ELR (cell line): ENCODE measurements around the gene AQP7.
"Not testable (repeated sequence)": the region's sequence is repeated elsewhere in the genome, so short reads cannot be mapped to it uniquely, and the experiment has no call there.

Experiments
- DNase-seq: peaks from one replicate; pipeline ENCODE4 v3.0.0-alpha.2; 2015; ENCODE audit warnings: low read depth

Gene AQP7

DNA sequence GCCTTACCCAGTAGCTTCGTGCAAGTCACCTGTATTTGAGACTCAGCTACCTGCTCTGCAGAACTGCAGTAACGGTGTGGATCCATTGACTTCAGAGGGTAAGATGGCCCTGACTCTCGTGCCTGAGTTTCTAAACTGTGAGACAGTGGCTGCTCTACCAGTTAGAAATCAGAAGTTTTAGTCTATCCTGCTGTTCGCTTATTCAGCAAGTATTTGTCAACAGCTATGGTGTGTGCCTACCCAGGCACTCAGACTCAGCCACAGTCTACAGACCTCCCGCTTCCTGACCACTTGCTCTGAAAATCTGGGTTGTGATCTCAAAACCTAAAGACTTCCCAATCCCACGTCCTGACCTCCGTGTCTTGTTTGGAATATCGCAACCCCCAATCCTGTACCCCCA, 31.5 kb upstream of the AQP7 start:
- no peak for DNase-seq

DNA sequence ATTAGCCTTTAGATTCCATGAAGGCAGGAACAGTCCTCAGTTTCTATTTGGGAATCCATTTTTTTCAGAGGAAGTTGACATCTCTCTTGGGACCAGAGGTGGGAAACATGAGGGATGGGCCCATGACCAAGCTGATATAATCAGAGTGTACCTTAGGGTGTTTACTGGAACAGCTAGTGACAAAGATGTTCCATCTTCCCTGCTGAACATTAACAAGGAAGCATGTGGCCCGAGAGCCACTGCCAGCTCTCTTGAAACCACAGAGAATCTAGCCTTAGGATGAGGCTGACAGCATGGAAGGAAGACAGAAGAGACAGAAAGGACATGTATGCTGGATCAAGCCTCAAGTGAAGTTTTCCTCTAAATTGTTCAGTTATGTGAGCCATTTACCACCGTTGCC, 29.1 kb upstream of the AQP7 start:
- DNase-seq, result no peak

DNA sequence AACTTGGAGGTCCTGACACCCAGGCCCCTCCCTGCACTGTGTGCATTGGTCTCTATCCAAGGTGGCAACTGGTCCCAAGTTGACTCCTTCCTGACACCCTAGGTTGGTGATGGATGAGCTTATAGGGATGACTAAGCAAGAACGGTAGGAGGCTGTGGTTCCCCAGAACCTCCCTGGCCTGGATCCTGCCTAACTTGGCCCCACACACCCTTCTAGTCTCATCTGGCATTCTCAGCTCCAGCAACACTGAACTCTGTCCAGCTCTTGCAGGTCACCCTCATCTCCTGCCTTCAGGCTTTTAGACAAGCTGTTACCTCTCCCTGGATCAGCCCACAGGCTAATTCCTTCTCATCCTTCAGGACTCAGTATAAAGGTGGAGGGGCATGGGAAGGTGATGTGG, 28.6 kb upstream of the AQP7 start:
- DNase-seq, result no peak

DNA sequence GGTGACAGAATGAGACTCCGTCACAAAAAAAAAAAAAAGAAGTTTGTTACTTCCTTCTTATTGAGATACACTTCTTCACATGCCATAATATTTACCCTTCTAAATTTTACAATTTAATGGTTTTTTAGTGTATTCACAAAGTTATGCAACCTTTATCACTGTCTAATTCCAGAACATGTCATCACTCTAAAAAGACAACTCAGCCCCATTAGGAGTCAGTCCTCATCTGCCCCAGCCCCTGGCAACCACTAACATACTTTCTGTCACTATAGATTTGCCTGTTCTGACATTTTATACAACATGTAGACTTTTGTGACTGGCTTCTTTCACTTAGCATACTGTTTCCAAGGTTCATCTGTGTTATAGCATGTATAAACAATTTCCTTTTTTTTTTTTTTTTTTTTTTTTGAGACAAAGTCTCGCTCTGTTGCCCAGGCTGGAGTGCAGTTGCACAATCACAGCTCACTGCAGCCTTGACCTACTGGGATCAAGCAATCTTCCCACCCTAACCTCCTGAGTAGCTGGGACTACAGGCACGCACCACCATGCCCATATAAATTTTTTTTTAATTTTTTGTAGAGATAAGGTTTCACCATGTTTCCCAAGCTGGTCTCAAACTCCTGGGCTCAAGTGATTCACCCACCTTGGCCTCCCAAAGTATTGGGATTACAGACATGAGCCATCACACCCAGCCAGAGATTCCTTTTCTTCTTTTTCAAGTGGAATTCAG, 27.1 kb upstream of the AQP7 start:
- no peak for DNase-seq

DNA sequence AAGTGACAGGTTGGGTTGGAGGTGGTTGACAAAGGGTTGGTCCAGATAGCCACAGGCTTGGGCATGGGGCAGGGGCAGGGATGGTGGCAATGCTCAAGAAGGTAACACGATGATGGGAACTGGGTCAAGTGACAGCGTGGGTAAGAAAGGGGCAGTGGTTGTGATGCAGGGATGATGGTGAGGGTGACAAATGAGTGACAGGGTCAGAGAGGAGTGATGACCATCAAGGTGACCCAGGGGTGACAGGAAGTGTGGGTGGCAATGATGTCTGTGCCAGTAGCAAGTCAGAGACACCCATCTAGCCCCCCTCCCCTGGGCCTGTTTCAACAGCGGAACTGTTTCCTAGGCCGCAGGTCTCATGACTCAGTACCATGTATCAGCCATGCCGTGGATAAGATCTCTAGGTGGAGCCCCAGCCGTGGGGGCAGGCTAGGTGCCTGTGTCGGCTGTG, 24.5 kb upstream of the AQP7 start:
- DNase-seq, result no peak

DNA sequence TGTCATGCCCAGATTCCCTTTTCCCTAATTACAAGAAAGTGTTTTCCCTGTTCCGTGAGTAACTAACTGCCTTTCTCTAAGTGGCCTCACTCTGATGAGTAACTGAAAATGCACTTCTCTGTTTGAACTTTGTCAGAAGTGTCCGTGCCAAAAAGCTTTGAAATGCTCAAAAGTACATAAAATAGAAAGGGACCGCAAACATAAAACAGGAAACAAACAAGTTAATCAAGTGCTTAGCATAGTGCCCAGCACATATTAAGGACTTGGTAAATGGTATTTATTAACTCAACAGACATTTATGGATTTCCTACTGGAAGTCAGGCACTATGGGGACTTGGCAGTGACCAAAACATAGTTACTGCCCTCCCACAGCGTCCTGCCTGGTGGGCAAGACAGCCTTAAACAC, 22.8 kb upstream of the AQP7 start:
- no peak for DNase-seq

DNA sequence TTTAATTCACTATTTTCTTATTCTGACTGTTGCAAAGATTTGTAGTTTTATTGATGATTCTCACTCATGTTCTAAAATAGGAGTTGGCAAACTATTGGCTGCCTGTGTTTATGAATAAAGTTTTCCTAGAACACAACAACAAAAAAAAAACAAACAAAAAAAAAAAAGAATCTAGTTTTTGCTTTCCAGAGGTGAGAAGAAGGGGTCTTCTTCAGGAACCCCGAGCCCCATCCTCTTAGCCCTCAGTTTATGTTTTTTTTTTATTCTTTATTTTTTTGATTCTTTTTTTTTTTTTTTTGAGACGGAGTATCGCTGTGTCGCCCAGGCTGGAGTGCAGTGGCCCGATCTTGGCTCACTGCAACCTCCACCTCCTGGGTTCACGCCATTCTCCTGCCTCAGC, 22.1 kb upstream of the AQP7 start:
- not testable (repeated sequence) for DNase-seq

DNA sequence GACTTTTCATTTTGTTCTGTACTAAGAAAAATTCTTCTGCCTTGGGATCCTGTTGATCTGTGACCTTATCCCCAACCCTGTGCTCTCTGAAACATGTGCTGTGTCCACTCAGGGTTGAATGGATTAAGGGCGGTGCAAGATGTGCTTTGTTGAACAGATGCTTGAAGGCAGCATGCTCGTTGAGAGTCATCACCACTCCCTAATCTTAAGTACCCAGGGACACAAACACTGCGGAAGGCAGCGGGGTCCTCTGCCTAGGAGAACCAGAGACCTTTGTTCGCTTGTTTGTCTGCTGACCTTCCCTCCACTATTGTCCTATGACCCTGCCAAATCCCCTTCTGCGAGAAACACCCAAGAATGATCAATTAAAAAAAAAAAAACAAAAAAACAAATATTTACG, 21.7 kb upstream of the AQP7 start:
- DNase-seq, result not testable (repeated sequence)

DNA sequence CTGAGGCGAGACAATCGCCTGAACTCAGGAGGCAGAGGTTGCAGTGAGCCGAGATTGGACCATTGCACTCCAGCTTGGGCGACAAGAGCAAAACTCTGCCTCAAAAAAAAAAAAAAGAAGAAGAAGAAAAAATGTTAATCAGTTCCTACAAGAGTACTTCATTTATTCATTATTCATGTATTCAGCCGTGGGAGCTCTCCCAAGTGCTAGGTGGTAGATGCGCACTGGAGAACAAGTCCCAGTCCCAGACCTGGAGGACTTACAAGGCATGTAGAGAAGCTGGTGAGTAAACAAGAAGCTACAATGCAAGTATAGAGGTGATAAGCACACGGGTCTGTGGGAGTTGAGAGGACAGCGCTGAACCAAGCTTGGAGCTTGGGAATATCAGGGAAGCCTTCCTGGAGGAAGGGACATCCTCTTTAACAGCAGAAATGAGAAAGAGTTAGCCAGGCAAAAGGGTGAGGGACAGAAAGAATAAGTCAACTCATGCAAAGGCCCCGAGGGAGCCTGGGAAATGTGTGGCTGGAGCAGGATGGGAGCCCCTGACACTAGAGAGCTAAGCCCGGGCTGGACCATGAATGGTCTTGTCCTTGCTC, 17.4 kb upstream of the AQP7 start:
- DNase-seq, result no peak

DNA sequence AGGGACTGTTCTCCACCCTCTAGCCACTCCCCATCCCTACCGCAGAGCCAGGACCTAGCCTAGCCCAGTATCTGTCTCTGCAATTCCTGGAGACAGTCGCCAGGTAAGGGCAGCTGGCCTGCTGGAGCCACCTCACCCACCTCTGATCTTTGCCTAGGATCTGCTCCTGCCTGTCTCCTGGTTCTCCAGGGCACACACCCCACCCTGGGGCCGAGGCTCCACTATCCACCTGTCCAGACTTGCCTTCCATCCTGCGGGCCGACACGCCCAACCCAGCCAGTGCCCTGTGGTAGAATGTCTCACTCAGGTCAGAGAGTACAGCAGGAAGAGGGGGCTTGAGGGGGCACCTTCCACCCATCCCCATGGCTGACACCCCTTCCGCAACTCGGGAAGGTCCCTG, 15.7 kb upstream of the AQP7 start:
- no peak for DNase-seq

DNA sequence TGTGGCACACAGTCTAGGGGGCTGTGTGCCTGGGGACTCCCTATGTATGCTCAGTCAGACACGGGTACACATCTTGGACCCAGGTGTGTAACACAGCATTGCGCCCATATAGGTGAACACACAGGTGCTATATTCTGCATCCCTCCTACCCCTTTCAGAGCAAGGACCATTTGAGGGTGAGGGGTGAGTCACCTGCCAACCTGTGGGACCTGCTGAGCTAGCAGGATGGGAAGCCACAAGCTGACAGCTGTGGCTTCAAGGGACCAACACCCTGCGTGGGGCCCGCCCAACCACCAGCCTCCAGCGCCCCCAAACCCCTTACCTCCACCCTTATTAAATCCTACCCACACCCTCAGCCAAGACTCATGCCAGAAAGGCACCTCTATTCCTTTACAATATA, 14.6 kb upstream of the AQP7 start:
- no peak for DNase-seq

DNA sequence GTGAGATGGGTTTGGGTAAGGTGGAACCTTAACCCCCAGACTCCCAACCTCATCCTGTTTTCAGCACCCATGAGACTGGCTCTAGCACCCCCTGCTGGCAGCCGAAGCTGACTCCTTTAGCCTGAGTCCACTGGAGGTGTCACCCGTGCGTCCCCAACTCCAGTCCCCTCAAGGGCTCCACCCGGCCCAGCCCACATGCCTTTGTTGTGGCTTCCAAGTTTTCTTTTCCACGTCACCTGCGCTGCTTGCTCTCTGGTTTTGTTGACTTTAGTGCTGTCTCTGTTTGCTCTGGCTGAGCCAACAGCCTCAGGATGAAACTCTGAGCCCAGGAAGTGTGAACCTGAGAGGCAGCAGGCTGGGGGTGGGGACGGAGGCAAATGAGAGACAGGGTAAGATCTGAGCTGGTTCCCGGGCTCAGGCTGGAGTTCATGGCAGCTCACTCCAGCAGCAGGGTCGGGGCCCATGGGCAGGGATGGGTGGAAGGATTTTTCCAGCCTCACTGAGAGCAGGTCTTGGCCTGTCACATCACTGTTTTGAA, 13.2 kb upstream of the AQP7 start:
- DNase-seq, result peak; percentile 52

DNA sequence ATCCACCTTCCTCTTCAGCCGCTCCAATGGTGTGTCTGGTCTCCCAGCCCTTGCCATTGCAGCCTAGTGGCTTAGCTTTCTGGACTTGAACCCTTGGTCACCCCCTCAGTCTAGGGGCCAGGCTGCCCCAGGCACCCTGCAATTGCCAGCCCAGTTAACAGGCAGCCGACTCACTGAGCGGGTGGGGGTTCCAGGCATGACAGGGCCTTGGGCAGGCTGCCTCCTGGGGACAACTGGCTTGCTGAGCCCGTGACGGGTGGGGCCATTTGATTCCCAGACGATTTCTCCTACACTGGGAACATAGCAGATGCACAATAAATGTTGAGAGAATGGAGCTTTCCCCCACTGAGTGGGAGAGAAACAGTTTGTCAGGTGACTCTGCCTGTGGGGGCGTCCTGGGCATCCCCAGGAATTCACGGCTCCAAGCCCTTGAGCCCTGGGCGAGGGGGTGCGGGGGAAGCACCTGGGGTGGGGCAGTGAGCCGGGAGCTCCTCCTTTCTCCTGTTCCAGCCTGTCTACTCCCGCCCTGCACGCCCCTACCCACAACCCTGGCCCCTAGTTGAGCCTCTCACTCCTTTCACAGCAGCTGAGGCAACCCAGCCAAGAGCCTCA, 12.6 kb upstream of the AQP7 start:
- DNase-seq, result no peak

DNA sequence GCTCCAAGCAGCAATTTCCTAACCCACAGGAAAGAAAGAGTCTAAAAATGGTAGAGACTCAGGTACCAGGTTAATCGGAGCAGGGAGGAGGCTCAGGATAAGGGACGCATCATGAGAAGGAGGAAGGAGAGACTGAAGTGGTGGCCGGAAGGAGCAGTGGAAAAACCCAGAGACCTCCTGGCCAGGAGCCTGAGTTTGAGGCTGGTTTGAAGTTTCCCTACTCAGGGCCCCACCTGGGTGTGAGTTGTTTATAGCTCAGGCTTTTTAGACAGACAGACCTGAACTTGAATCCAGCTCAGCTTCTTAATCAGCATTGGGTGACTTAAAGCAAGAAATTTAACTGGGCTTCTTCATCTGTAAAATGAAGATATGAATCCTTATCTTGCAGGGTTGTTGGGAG, 11.9 kb upstream of the AQP7 start:
- no peak for DNase-seq

DNA sequence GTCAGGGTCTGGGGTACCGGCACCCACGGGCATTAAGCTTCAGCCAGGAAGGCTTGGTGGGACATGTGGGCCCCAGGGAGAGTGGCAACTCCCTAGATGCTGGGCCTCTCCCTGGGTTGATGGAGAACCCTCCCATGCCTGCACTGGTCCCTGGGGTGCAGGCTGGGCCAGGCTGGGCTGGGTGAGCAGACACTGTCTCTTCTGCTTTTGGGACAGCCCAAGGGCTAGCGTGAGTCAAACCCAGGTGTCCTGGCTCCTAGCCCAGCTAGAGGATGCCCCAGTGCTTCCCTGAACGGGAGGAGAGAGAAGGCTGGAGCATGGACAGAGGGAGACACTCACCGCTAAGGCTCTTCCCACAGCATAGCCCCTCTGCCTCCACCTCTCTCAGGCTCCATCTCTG, 5.7 kb upstream of the AQP7 start:
- no peak for DNase-seq

DNA sequence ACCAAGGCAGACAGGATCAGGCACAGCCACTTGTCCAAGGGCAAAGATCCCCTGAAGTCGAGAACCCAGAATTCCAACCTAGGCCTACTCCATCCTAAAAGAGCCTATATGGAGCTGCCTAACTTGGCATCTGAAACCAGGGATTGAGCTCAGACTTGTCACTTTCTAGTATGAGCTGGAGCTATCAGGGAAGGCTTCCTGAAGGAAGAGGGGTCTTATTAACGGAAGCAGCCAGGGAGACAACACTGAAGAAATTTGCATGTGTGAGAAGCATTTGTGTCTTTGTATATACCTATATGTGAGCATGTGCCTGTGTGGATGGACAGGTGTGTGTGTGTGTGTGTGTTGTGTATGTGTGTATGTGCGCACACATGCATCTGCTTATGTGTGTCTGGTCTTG, 4.7 kb upstream of the AQP7 start:
- DNase-seq, result no peak

DNA sequence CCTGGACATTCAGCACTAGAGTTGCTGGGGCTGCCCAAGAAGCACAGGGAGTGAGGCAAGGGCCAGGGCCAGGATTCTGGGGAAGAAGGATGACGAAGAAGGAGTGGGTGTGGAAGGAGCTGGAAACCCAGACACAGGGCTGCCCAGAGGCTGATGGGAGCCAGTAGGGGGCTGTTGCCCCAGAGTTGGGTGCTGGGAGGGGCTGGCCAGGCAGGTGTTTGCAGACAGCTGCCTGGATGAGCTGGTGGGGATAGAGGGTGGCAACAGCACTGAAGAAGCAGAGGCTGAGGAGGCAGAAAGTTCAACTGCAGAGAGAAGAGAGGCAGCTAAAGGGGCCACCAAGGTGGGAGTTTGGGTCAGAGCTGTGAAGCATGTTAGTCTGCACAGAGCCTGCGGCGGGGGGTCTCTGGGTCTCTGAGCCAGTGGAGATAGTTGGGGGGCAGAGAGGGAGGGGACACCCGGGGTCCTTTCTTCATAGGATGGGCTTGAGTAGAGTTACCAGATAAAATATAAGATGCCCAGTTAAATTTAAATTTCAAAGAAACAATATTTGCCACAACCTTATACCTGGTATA, 2.5 kb upstream of the AQP7 start:
- peak; percentile 21 for DNase-seq

DNA sequence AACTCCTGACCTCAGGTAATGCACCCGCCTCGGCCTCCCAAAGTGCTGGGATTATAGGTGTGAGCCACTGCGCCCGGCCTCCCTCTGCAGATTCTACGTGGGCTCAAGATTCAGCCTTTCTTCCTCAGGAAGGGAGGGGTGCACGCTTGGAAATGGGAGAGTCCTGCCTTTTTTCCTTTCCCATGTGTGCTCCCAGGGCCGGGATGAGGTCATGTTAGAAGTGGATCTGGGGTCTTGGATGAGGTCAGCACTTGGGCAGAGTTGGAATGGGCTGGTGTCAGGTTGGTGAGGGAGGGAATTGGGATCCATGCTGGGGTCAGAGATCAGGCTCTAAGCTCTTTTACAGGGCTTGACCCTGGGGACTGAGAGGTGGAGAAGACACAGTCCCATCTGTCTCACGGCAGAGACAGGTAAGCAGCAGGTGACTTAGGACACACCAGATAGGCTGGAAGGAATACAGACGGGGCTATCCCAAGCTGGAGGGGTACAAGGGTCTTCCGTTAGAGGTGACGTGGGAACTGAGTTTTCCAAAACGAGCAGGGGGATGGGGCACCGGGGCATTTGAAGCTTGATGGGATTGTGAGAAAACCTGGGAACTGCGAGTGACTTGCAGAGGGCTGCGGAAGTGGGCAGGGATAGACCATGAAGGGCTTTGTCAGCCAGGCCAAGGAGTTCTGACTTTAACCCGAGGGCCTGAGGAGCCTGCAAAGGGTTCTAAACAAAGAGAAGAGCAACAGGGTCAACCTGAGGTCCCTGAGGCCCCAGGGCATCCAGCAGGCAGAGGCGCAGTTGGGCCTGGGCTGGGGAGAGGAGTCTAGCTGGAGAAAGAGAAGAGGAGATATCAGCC, 1.8 kb upstream of the AQP7 start:
- no peak for DNase-seq

DNA sequence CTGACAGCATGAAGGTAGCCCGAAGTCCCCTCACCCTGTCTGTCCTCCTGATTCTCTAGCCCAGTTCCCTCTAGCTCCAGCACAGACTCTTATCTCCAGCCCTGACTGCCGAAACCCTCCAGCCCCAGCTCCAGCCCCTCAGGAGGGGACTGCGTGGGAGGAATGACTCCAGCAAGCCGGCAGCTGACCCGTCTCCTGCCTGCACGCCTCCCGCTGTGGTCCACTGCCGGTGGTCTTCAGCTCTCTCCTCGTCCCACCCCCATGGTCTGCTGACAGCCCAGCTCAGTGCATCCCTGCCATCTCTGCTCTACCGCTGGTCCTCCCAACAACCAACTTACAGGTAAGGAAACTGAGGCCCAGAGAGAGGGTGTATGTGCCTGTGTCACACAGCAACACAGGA, 559 bp downstream of the AQP7 start:
- DNase-seq, result not testable (repeated sequence)

DNA sequence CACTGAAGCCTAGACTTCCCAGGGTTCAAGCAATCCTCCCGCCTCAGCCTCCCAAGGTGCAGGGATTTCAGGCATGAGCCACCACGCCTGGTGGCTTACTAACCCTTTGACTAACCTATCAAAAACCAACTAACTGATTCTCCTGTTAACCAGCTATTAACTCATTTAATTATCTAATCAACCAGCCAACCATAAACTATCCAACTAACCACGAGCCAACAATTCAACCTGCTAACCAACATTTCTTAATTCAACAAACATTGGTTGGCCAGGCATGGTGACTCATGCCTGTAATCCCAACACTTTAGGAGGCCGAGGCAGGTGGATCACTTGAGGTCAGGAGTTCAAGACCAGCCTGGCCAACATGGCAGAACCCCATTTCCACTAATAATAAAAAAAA, 3.3 kb downstream of the AQP7 start:
- not testable (repeated sequence) for DNase-seq

DNA sequence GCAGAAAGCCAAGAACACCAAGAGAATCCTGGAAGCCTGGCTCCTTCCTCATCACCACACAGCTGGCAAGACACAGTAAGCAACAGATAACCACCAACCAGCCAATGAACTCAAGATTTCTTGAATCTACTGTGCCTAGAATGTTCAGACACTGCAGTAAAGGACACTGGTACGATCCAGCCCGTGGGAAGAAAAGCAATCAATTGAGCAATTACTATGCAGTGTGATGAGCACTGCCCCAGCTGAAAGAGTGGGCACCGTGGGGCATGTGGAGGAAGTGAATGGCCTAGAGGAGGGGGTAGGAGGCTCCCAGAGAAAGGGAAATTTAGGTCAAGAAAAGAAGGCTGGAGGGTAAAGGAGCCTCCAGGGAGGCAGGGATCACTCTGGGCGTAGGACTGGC, 4.6 kb downstream of the AQP7 start:
- not testable (repeated sequence) for DNase-seq
